ENCODE data around the gene ASXL1. TPM values are rescaled to one million over a fixed set of nuclear protein-coding genes. Genes with fewer than 3 reads are reported as not detected.

Gene ASXL1
- total RNA-seq, 6 experiments from 2014 or later, result 49.0 to 62.4 (median 54.4) TPM

DNA sequence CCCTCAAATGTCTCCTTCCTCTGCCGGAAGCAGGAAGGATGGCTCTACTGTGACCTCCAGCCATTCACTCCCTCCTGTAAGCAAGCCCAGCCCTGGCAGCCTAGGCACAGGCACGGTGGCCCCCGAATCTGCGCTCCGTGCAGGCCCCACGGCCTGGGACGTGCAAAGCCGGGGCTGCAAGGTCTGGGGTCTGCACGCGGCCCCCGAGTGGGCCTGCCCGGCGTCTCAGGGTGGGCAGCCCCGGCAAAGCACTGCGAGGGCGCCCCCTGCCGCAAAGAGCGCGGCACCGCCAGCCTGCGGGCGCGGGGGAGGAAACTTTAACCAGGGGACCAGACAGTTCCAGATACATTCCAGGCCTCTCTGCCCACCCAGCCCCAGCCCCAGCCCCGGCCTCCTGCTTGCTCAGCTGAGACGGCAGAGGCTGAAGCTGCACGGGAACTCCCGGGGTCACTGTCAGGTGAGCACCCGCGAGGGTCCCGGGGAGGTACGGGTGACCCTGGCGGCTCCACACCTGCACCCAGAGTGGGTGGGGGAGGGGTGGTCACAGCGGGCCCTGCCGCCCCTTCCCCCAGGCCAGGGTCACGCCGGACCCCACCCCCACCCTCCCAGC is 98.8 kb downstream of the ASXL1 start:
- Mint-ChIP-seq H3K27ac (0 out of 2 replicates have a peak overlapping the region, but pooled peaks have one; percentile 24), H3K4me3 (peak overlapping the region; percentile 64), H3K4me1 (ENCODE audit: low read depth) (peaks cover 12% of the 10 kb centered on the region)

GRCh38 chr20:32457479-32457986 is 99.4 kb downstream of the ASXL1 start:
- Mint-ChIP-seq H3K4me1 (ENCODE audit: low read depth) (peaks cover 12% of the 10 kb centered on the region), H3K4me3 (peak overlapping the region; percentile 64), H3K27me3 (ENCODE audit: insufficient read depth) (peaks cover 6% of the 10 kb centered on the region)

More for the DNA sequence above, 98.8 kb downstream of the ASXL1 start:
- peaks cover 6% of the 10 kb centered on the region for H3K27me3 Mint-ChIP-seq (ENCODE audit: insufficient read depth)
- peaks cover 4% of the 10 kb centered on the region; the same call in 1 of the 2 replicates for H3K36me3 Mint-ChIP-seq (ENCODE audit: low read depth)
- TF ChIP-seq, protein P1, sequence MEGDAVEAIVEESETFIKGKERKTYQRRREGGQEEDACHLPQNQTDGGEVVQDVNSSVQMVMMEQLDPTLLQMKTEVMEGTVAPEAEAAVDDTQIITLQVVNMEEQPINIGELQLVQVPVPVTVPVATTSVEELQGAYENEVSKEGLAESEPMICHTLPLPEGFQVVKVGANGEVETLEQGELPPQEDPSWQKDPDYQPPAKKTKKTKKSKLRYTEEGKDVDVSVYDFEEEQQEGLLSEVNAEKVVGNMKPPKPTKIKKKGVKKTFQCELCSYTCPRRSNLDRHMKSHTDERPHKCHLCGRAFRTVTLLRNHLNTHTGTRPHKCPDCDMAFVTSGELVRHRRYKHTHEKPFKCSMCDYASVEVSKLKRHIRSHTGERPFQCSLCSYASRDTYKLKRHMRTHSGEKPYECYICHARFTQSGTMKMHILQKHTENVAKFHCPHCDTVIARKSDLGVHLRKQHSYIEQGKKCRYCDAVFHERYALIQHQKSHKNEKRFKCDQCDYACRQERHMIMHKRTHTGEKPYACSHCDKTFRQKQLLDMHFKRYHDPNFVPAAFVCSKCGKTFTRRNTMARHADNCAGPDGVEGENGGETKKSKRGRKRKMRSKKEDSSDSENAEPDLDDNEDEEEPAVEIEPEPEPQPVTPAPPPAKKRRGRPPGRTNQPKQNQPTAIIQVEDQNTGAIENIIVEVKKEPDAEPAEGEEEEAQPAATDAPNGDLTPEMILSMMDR (IDR thresholded peaks at IDR 0.05), result peak; percentile 96
- DNase-seq, result peak; percentile 22
- no peaks in the 10 kb centered on the region for H3K9me3 Mint-ChIP-seq

DNA sequence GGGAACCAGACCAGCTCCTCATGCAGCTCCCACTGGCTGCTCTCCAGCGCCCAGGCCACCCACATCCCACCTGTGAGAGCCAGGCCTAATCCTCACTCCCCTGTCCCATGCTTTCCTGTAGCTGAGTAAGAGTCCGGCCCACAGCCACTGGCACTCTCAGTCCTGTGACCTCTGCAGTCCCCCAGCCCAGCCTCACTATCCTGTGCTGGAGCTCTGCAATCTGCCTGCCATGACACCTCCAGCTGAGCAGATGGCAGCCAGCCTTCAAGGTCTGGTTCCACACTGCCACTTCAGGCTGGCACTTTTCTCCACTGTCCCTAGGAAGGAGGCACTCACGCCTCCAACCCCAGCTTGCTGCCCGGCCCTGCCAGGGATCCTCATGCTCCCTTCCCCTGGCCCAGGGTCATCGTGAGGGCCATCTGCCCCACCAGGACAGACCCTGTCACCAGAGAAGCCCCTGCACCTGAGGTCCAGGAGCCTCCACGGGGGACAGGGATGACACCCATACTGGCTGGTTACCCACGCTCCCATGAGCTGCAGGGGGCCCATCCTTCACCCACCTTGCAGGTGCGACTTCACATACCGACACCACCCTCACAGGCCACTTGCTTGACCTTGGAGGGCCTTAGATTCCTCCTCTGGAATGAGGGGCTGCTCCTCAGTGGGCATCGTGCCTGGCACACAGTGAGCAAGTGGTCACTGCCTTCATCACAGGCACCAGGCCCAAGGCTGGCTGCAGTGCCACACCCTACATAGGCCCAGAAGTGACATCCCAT is 100.1 kb downstream of the ASXL1 start:
- Mint-ChIP-seq H3K4me3 (peak overlapping the region; percentile 64), H3K4me1 (ENCODE audit: low read depth) (peaks cover 12% of the 10 kb centered on the region), H3K36me3 (ENCODE audit: low read depth) (no peaks in the 10 kb centered on the region; the same call in 1 of the 2 replicates), H3K27me3 (ENCODE audit: insufficient read depth) (peaks cover 6% of the 10 kb centered on the region), H3K9me3 (no peaks in the 10 kb centered on the region), H3K27ac (peak overlapping the region; percentile 51)
- TF ChIP-seq, protein P1 (IDR thresholded peaks at IDR 0.05), result no peak
- DNase-seq, result no peak

More at GRCh38 chr20:32457479-32457986, 99.4 kb downstream of the ASXL1 start:
- peak; percentile 58 for DNase-seq
- Mint-ChIP-seq H3K36me3 (ENCODE audit: low read depth) (peaks cover 3% of the 10 kb centered on the region; the same call in 1 of the 2 replicates), H3K9me3 (no peaks in the 10 kb centered on the region), H3K27ac (0 out of 2 replicates have a peak overlapping the region, but pooled peaks have one; percentile 51)
- TF ChIP-seq, protein P1 (IDR thresholded peaks at IDR 0.05), result no peak

DNA sequence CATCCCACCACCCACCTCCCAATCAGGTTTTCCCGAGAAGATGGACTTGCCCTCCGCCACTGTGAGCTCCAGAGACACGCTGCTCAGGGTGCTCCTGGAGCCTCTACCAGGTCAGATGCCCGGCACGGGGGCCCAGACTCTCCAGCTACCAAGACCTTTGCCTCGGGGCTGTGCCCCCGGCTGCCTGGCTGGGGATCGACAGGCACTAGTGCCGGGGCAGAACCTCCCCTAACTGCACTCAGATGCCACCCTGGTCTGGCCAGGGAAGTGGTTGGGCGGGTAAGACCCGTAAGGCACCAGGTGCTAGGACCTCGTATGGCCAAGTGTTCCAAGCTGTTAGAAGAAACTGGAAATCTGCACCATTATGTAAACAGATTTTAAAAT is 100.7 kb downstream of the ASXL1 start:
- Mint-ChIP-seq H3K4me1 (ENCODE audit: low read depth) (peaks cover 12% of the 10 kb centered on the region), H3K36me3 (ENCODE audit: low read depth) (no peaks in the 10 kb centered on the region; the same call in 1 of the 2 replicates), H3K9me3 (no peaks in the 10 kb centered on the region), H3K27me3 (ENCODE audit: insufficient read depth) (peaks cover 6% of the 10 kb centered on the region), H3K27ac (no peak overlapping the region), H3K4me3 (no peak overlapping the region)
- no peak for DNase-seq
- TF ChIP-seq, protein P1 (IDR thresholded peaks at IDR 0.05), result no peak

GRCh38 chr20:32460231-32460630 is 102.1 kb downstream of the ASXL1 start:
- TF ChIP-seq, protein P1 (IDR thresholded peaks at IDR 0.05), result no peak
- no peaks in the 10 kb centered on the region for H3K36me3 Mint-ChIP-seq (ENCODE audit: low read depth)
- H3K27me3 Mint-ChIP-seq (ENCODE audit: insufficient read depth), result peaks cover 6% of the 10 kb centered on the region
- H3K4me1 Mint-ChIP-seq (ENCODE audit: low read depth), result peaks cover 18% of the 10 kb centered on the region
- no peak for DNase-seq
- H3K4me3 Mint-ChIP-seq, result no peak overlapping the region
- no peaks in the 10 kb centered on the region for H3K9me3 Mint-ChIP-seq
- no peak overlapping the region for H3K27ac Mint-ChIP-seq
